Mesenchymal stem cell (in vitro differentiated cells and primary cell): ENCODE measurements around the gene FMO5.

Experiments used
- DNase-seq: peaks from one replicate; pipeline ENCODE4 v3.0.0-alpha.2; 2013
- H2AFZ ChIP-seq: one replicate; pipeline ENCODE4 v1.6.1; 2013; ENCODE audit warnings: low read depth, mild to moderate bottlenecking, control low read depth, inconsistent platforms, low read length, moderate library complexity
- H2AK5ac ChIP-seq: 2 replicates; pipeline ENCODE4 v1.6.1; 2013; ENCODE audit warnings: low read length, moderate library complexity, mild to moderate bottlenecking, inconsistent platforms; ENCODE audit not compliant: severe bottlenecking
- H2BK120ac ChIP-seq: one replicate; pipeline ENCODE4 v1.6.1; 2013; ENCODE audit warnings: low read depth, mild to moderate bottlenecking, inconsistent platforms, low read length, moderate library complexity
- H2BK12ac ChIP-seq, 2 experiments: one replicate each; pipeline ENCODE4 v1.6.1; 2013; ENCODE audit warnings: inconsistent platforms in 2 of 2, low read length in 2 of 2, mild to moderate bottlenecking in 2 of 2, moderate library complexity in 2 of 2, control low read depth in 1 of 2
- H2BK15ac ChIP-seq: one replicate; pipeline ENCODE4 v1.6.1; 2013; ENCODE audit warnings: mild to moderate bottlenecking, low read depth, inconsistent platforms; ENCODE audit not compliant: poor library complexity, severe bottlenecking
- H2BK5ac ChIP-seq: 2 replicates; pipeline ENCODE4 v1.6.1; 2013; ENCODE audit warnings: low read depth, mild to moderate bottlenecking, low read length, control low read depth, inconsistent platforms; ENCODE audit not compliant: poor library complexity, severe bottlenecking
- H3K14ac ChIP-seq, 2 experiments: one replicate each; pipeline ENCODE4 v1.6.1; 2013; ENCODE audit warnings: inconsistent platforms in 2 of 2, low read length in 2 of 2, control low read depth in 1 of 2, mild to moderate bottlenecking in 1 of 2, moderate library complexity in 1 of 2
- H3K18ac ChIP-seq, 2 experiments: one replicate each; pipeline ENCODE4 v1.6.1; 2013; ENCODE audit warnings: inconsistent platforms in 2 of 2, low read length in 2 of 2, control low read depth in 1 of 2, low read depth in 1 of 2, mild to moderate bottlenecking in 1 of 2
- H3K23ac ChIP-seq, 2 experiments: one replicate each; pipeline ENCODE4 v1.6.1; 2013; ENCODE audit warnings: inconsistent platforms in 2 of 2, low read length in 2 of 2, mild to moderate bottlenecking in 2 of 2, moderate library complexity in 2 of 2, control low read depth in 1 of 2
- H3K27ac ChIP-seq: 2 replicates; pipeline ENCODE4 v1.5.1; 2013; ENCODE audit warnings: mild to moderate bottlenecking, moderate library complexity, low read length, control low read depth, inconsistent platforms; ENCODE audit not compliant: poor library complexity, severe bottlenecking
- H3K27me3 ChIP-seq, 2 experiments: 2 replicates each; pipeline versions ENCODE4 v1.6.1 to v1.7.0; 2013; ENCODE audit warnings: low read length in 2 of 2, mild to moderate bottlenecking in 2 of 2, moderate library complexity in 2 of 2, control low read depth in 1 of 2, inconsistent platforms in 1 of 2; ENCODE audit not compliant: control insufficient read depth in 1 of 2, insufficient read depth in 1 of 2
- H3K36me3 ChIP-seq, 2 experiments: 2 replicates each; pipeline versions ENCODE4 v1.6.1 to v1.7.0; 2013; ENCODE audit warnings: low read length in 2 of 2, control low read depth in 1 of 2, inconsistent platforms in 1 of 2, low read depth in 1 of 2, mild to moderate bottlenecking in 1 of 2; ENCODE audit not compliant: insufficient read depth in 2 of 2, control insufficient read depth in 1 of 2
- H3K4ac ChIP-seq, 2 experiments: one replicate each; pipeline ENCODE4 v1.6.1; 2013; ENCODE audit warnings: inconsistent platforms in 2 of 2, low read length in 2 of 2, mild to moderate bottlenecking in 2 of 2, moderate library complexity in 2 of 2, control low read depth in 1 of 2, low read depth in 1 of 2
- H3K4me1 ChIP-seq: 2 replicates; pipeline ENCODE4 v1.6.1; 2013; ENCODE audit warnings: low read depth, low read length, control low read depth; ENCODE audit not compliant: control insufficient read depth, insufficient read depth
- H3K4me2 ChIP-seq: 2 replicates; pipeline ENCODE4 v1.6.1; 2013; ENCODE audit warnings: low read length, mild to moderate bottlenecking, inconsistent platforms; ENCODE audit not compliant: poor library complexity, severe bottlenecking
- H3K4me3 ChIP-seq, 2 experiments: 2 replicates each; pipeline versions ENCODE4 v1.5.1 to v1.7.0; 2013; ENCODE audit warnings: low read length in 2 of 2, mild to moderate bottlenecking in 2 of 2, control low read depth in 1 of 2, low read depth in 1 of 2; ENCODE audit not compliant: insufficient read depth in 1 of 2
- H3K79me1 ChIP-seq: replicated peaks from 2 replicates; pipeline ENCODE4 v1.6.1; 2013; ENCODE audit warnings: mild to moderate bottlenecking, control low read depth, low read length, inconsistent platforms; ENCODE audit not compliant: poor library complexity, severe bottlenecking
- H3K9ac ChIP-seq: 2 replicates; pipeline ENCODE4 v1.7.0; 2013; ENCODE audit warnings: mild to moderate bottlenecking, low read length, moderate library complexity
- H3K9me3 ChIP-seq: 2 replicates; pipeline ENCODE4 v1.7.0; 2013; ENCODE audit warnings: mild to moderate bottlenecking, low read length; ENCODE audit not compliant: control insufficient read depth
- H4K8ac ChIP-seq: one replicate; pipeline ENCODE4 v1.6.1; 2013; ENCODE audit warnings: inconsistent platforms, mild to moderate bottlenecking, low read length, moderate library complexity
- H4K91ac ChIP-seq: one replicate; pipeline ENCODE4 v1.6.1; 2013; ENCODE audit warnings: mild to moderate bottlenecking, low read length, inconsistent platforms
- WGBS: methylation state at CpG from one replicate; pipeline ENCODE4 v1.1.7; 2013; ENCODE audit warnings: mixed read lengths; 5-methylcytosine and 5-hydroxymethylcytosine counted together

The FMO5 gene

GRCh38 chr1:147246044-147246690 is 21.0 kb upstream of the FMO5 start:
- Histone ChIP-seq H3K27me3 (no peaks in the 10 kb centered on the region), H3K4me2 (no peak overlapping the region), H2BK120ac (no peak overlapping the region), H2AFZ (no peak overlapping the region), H3K14ac (no peak overlapping the region), H2BK5ac (no peak overlapping the region), H3K9me3 (no peaks in the 10 kb centered on the region), H3K27ac (no peak overlapping the region), H4K8ac (no peak overlapping the region), H3K23ac (no peak overlapping the region), H3K79me1 (peaks cover 6% of the 10 kb centered on the region), H3K36me3 (no peaks in the 10 kb centered on the region), H3K9ac (no peak overlapping the region), H3K4ac (no peak overlapping the region), H4K91ac (no peak overlapping the region), H3K18ac (no peak overlapping the region), H2AK5ac (no peak overlapping the region), H2BK15ac (no peak overlapping the region), H3K4me3 (no peak overlapping the region), H2BK12ac (no peak overlapping the region), H3K4me1 (peaks cover 3% of the 10 kb centered on the region)
- WGBS: no CpG with 5 or more reads among the region's 2 CpGs
- DNase-seq: no peak

- Histone ChIP-seq H3K27ac (no peak overlapping the region), H2BK15ac (no peak overlapping the region), H3K23ac (no peak overlapping the region), H3K4me1 (peaks cover 3% of the 10 kb centered on the region), H3K14ac (no peak overlapping the region), H3K36me3 (no peaks in the 10 kb centered on the region), H2BK12ac (no peak overlapping the region), H3K27me3 (no peaks in the 10 kb centered on the region), H4K8ac (no peak overlapping the region), H2AFZ (no peak overlapping the region), H3K4me2 (no peak overlapping the region), H2AK5ac (no peak overlapping the region), H2BK5ac (no peak overlapping the region), H3K9ac (no peak overlapping the region), H3K79me1 (peaks cover 5% of the 10 kb centered on the region), H3K4ac (no peak overlapping the region), H3K9me3 (no peaks in the 10 kb centered on the region), H3K4me3 (no peak overlapping the region), H2BK120ac (no peak overlapping the region), H3K18ac (no peak overlapping the region), H4K91ac (no peak overlapping the region)
- WGBS: 83% methylated on average over 3 of the region's 3 CpGs
- DNase-seq: no peak
Observed at GRCh38 chr1:147245586-147246021, 20.5 kb upstream of the FMO5 start.

GRCh38 chr1:147245129-147245528 is 20.0 kb upstream of the FMO5 start:
- no peaks in the 10 kb centered on the region for H3K36me3 ChIP-seq
- H2AK5ac ChIP-seq: no peak overlapping the region
- DNase-seq: no peak
- H3K4me1 ChIP-seq: no peaks in the 10 kb centered on the region
- H2BK5ac ChIP-seq: no peak overlapping the region
- H4K91ac ChIP-seq: peak overlapping the region; percentile 43
- H2BK12ac ChIP-seq: no peak overlapping the region
- H3K18ac ChIP-seq: no peak overlapping the region
- no peak overlapping the region for H2BK15ac ChIP-seq
- no peak overlapping the region for H2BK120ac ChIP-seq
- H3K27me3 ChIP-seq: no peaks in the 10 kb centered on the region
- H4K8ac ChIP-seq: no peak overlapping the region
- 76% methylated on average over 6 of the region's 6 CpGs for WGBS
- no peak overlapping the region for H3K9ac ChIP-seq
- H3K14ac ChIP-seq: no peak overlapping the region
- no peak overlapping the region for H3K4me3 ChIP-seq
- no peak overlapping the region for H2AFZ ChIP-seq
- H3K4me2 ChIP-seq: no peak overlapping the region
- H3K79me1 ChIP-seq: no peaks in the 10 kb centered on the region
- no peaks in the 10 kb centered on the region for H3K9me3 ChIP-seq
- H3K23ac ChIP-seq: no peak overlapping the region
- no peak overlapping the region for H3K4ac ChIP-seq
- no peak overlapping the region for H3K27ac ChIP-seq

GRCh38 chr1:147243841-147244240 is 18.7 kb upstream of the FMO5 start:
- Histone ChIP-seq H2BK12ac (no peak overlapping the region), H3K4me1 (no peaks in the 10 kb centered on the region), H2BK120ac (no peak overlapping the region), H3K14ac (no peak overlapping the region), H3K18ac (no peak overlapping the region), H3K4me2 (peak overlapping the region; percentile 68), H2BK15ac (no peak overlapping the region), H3K36me3 (no peaks in the 10 kb centered on the region), H3K9ac (peak overlapping the region; percentile 89), H3K4ac (no peak overlapping the region), H4K91ac (no peak overlapping the region), H2BK5ac (no peak overlapping the region), H3K27ac (no peak overlapping the region), H3K4me3 (peak overlapping the region in 1 of 2 experiments; percentile 89), H3K79me1 (no peaks in the 10 kb centered on the region), H3K23ac (no peak overlapping the region), H3K27me3 (no peaks in the 10 kb centered on the region), H2AFZ (no peak overlapping the region), H2AK5ac (no peak overlapping the region), H3K9me3 (no peaks in the 10 kb centered on the region), H4K8ac (no peak overlapping the region)
- 7% methylated on average over 4 of the region's 4 CpGs for WGBS
- peak; percentile 42 for DNase-seq
